ENCODE data around the gene SRSF5.

The SRSF5 gene

GRCh38 chr14:69773571-69774276 lies 6.8 kb downstream of the SRSF5 start:
- ChIA-PET POLR2A (no interaction called here), CTCF (interaction anchor here (0.6 kb wide), 1 partner anchor 47 kb away, joined by 5 read pairs; no protein-coding TSS in a partner anchor)
- TF ChIP-seq SP1 (IDR thresholded peaks at IDR 0.05) (no peak), L3MBTL2 (conservative IDR thresholded peaks at IDR 0.05) (no peak), FOXK2 (IDR thresholded peaks at IDR 0.05) (no peak), TARDBP (IDR thresholded peaks at IDR 0.05) (no peak), ELF4 (IDR thresholded peaks at IDR 0.05) (no peak), HDGF (IDR thresholded peaks at IDR 0.05; ENCODE audit: borderline replicate concordance) (no peak), NFRKB (IDR thresholded peaks at IDR 0.05) (no peak), ZNF384 (IDR thresholded peaks at IDR 0.05) (no peak)

GRCh38 chr14:69775012-69775411 lies 8.1 kb downstream of the SRSF5 start:
- CTCF ChIA-PET: no interaction called here
- no peak for TF ChIP-seq SP1 (IDR thresholded peaks at IDR 0.05)
- TF ChIP-seq FOXM1 (IDR thresholded peaks at IDR 0.05; ENCODE audit: borderline replicate concordance): no peak
- no peak for TF ChIP-seq L3MBTL2 (conservative IDR thresholded peaks at IDR 0.05)
- no peak for TF ChIP-seq LEF1 (IDR thresholded peaks at IDR 0.05; ENCODE audit: borderline replicate concordance)
- no peak for TF ChIP-seq FOXK2 (IDR thresholded peaks at IDR 0.05)
- no peak for TF ChIP-seq SUZ12 (IDR thresholded peaks at IDR 0.05)
- TF ChIP-seq PKNOX1 (IDR thresholded peaks at IDR 0.05): no peak
- TF ChIP-seq ZNF384 (IDR thresholded peaks at IDR 0.05): no peak
- POLR2A ChIA-PET: no interaction called here
- DNase-seq (ENCODE audit: extremely low spot score): no peak

More at GRCh38 chr14:69773571-69774276, 6.8 kb downstream of the SRSF5 start:
- DNase-seq (ENCODE audit: extremely low spot score): no peak

- no peak for TF ChIP-seq NFRKB (IDR thresholded peaks at IDR 0.05)
- CTCF ChIA-PET: no interaction called here
- POLR2A ChIA-PET: interaction anchor here (3.4 kb wide), 1 partner anchor 10 kb away, joined by 23 read pairs; the partner anchor contains the start of gene SRSF5
- no peak for DNase-seq (ENCODE audit: extremely low spot score)
Observed at GRCh38 chr14:69776875-69777453, 10.0 kb downstream of the SRSF5 start.

- DNase-seq (ENCODE audit: extremely low spot score): no peak
- POLR2A ChIA-PET: interaction anchor here (3.4 kb wide), 1 partner anchor 12 kb away, joined by 23 read pairs; the partner anchor contains the start of gene SRSF5
- CTCF ChIA-PET: no interaction called here
- TF ChIP-seq NFRKB (IDR thresholded peaks at IDR 0.05): no peak
- TF ChIP-seq FOXK2 (IDR thresholded peaks at IDR 0.05): no peak
- TF ChIP-seq TARDBP (IDR thresholded peaks at IDR 0.05): no peak
- no peak for TF ChIP-seq FOXA1 (IDR thresholded peaks at IDR 0.05)
- TF ChIP-seq FOXM1 (IDR thresholded peaks at IDR 0.05; ENCODE audit: borderline replicate concordance): no peak
Observed at GRCh38 chr14:69779088-69779487, 12.1 kb downstream of the SRSF5 start.

- no peak for DNase-seq (ENCODE audit: extremely low spot score)
- ChIA-PET POLR2A (interaction anchor here (1.3 kb wide), 1 partner anchor 13 kb away, joined by 4 read pairs; the partner anchor contains the start of gene SRSF5), CTCF (interaction anchor here (0.6 kb wide), 1 partner anchor 307 kb away, joined by 3 read pairs; no protein-coding TSS in a partner anchor)
- TF ChIP-seq FOXA1 (IDR thresholded peaks at IDR 0.05) (no peak), BHLHE40 (IDR thresholded peaks at IDR 0.05; ENCODE audit: borderline replicate concordance) (no peak), TARDBP (IDR thresholded peaks at IDR 0.05) (no peak), SUZ12 (IDR thresholded peaks at IDR 0.05) (no peak), FOXM1 (IDR thresholded peaks at IDR 0.05; ENCODE audit: borderline replicate concordance) (no peak), LEF1 (IDR thresholded peaks at IDR 0.05; ENCODE audit: borderline replicate concordance) (no peak), ARNT (IDR thresholded peaks at IDR 0.05) (no peak), HDGF (IDR thresholded peaks at IDR 0.05; ENCODE audit: borderline replicate concordance) (no peak), SP1 (IDR thresholded peaks at IDR 0.05) (no peak), L3MBTL2 (conservative IDR thresholded peaks at IDR 0.05) (no peak), FOXK2 (IDR thresholded peaks at IDR 0.05) (no peak), NFRKB (IDR thresholded peaks at IDR 0.05) (no peak), CTBP1 (IDR thresholded peaks at IDR 0.05; ENCODE audit: borderline replicate concordance) (no peak), ELF4 (IDR thresholded peaks at IDR 0.05) (no peak), ZNF384 (IDR thresholded peaks at IDR 0.05) (no peak), PKNOX1 (IDR thresholded peaks at IDR 0.05) (no peak)
Observed at GRCh38 chr14:69780092-69780491, 13.2 kb downstream of the SRSF5 start.

GRCh38 chr14:69780952-69781351 lies 14.0 kb downstream of the SRSF5 start:
- no peak for TF ChIP-seq ZNF384 (IDR thresholded peaks at IDR 0.05)
- no peak for TF ChIP-seq PKNOX1 (IDR thresholded peaks at IDR 0.05)
- no peak for TF ChIP-seq BHLHE40 (IDR thresholded peaks at IDR 0.05; ENCODE audit: borderline replicate concordance)
- no peak for TF ChIP-seq LEF1 (IDR thresholded peaks at IDR 0.05; ENCODE audit: borderline replicate concordance)
- TF ChIP-seq ELF4 (IDR thresholded peaks at IDR 0.05): no peak
- TF ChIP-seq FOXM1 (IDR thresholded peaks at IDR 0.05; ENCODE audit: borderline replicate concordance): no peak
- TF ChIP-seq HDGF (IDR thresholded peaks at IDR 0.05; ENCODE audit: borderline replicate concordance): no peak
- TF ChIP-seq NFRKB (IDR thresholded peaks at IDR 0.05): no peak
- TF ChIP-seq FOXK2 (IDR thresholded peaks at IDR 0.05): no peak
- TF ChIP-seq SP1 (IDR thresholded peaks at IDR 0.05): no peak
- TF ChIP-seq ARNT (IDR thresholded peaks at IDR 0.05): no peak
- TF ChIP-seq CTBP1 (IDR thresholded peaks at IDR 0.05; ENCODE audit: borderline replicate concordance): no peak
- no peak for TF ChIP-seq SUZ12 (IDR thresholded peaks at IDR 0.05)
- TF ChIP-seq TARDBP (IDR thresholded peaks at IDR 0.05): no peak
- no peak for TF ChIP-seq FOXA1 (IDR thresholded peaks at IDR 0.05)
- no peak for DNase-seq (ENCODE audit: extremely low spot score)
- ChIA-PET POLR2A (no interaction called here), CTCF (no interaction called here)

Data from HEK293T (cell line).